ENCODE measurements around the gene IP6K1.
A peak's percentile ranks its signal among the peaks of the same experiment; 100 is the strongest.
"Not testable (repeated sequence)": the region's sequence is repeated elsewhere in the genome, so short reads cannot be mapped to it uniquely, and the experiment has no call there.

IP6K1 gene

GRCh38 chr3:49786357-49787181, at the start of gene IP6K1:
Gene IP6K1 (minus strand): TSS chr3:49786542. CDS start chr3:49748040, 38,502 bp downstream.
- peak; percentile 99 for DNase-seq (ENCODE audit: low read depth)
- H3K4me3 ChIP-seq (ENCODE audit: low read depth, low read length) = peak within 1 kb of the TSS; percentile 95

GRCh38 chr3:49831341-49831740, 45.0 kb upstream of the IP6K1 start:
- H3K4me3 ChIP-seq (ENCODE audit: low read depth, low read length) = no peak overlapping the region
- DNase-seq (ENCODE audit: low read depth) = no peak

- no peak for DNase-seq (ENCODE audit: low read depth)
- H3K4me3 ChIP-seq (ENCODE audit: low read depth, low read length) = no peak overlapping the region
Observed at GRCh38 chr3:49826016-49826415, 39.7 kb upstream of the IP6K1 start.

GRCh38 chr3:49823131-49823530, 36.8 kb upstream of the IP6K1 start:
- not testable (repeated sequence) for DNase-seq (ENCODE audit: low read depth); H3K4me3 ChIP-seq (ENCODE audit: low read depth, low read length)

GRCh38 chr3:49813497-49814174, 27.3 kb upstream of the IP6K1 start, which contains the start of gene UBA7:
Gene UBA7 (minus strand): TSS chr3:49813953. CDS start chr3:49813787, 166 bp downstream.
- H3K4me3 ChIP-seq (ENCODE audit: low read depth, low read length) = peak within 1 kb of the TSS; percentile 45

GRCh38 chr3:49812916-49813496, 26.7 kb upstream of the IP6K1 start:
- no peak for DNase-seq (ENCODE audit: low read depth)
- peak overlapping the region; percentile 45 for H3K4me3 ChIP-seq (ENCODE audit: low read depth, low read length)

More at GRCh38 chr3:49813497-49814174, 27.3 kb upstream of the IP6K1 start, which contains the start of gene UBA7:
- DNase-seq (ENCODE audit: low read depth) = no peak

GRCh38 chr3:49807431-49808114, 21.2 kb upstream of the IP6K1 start:
- H3K4me3 ChIP-seq (ENCODE audit: low read depth, low read length) = no peak overlapping the region
- DNase-seq (ENCODE audit: low read depth) = no peak

GRCh38 chr3:49806850-49807249, 20.5 kb upstream of the IP6K1 start:
- DNase-seq (ENCODE audit: low read depth) = no peak
- no peak overlapping the region for H3K4me3 ChIP-seq (ENCODE audit: low read depth, low read length)

- no peak overlapping the region for H3K4me3 ChIP-seq (ENCODE audit: low read depth, low read length)
- DNase-seq (ENCODE audit: low read depth) = no peak
Observed at GRCh38 chr3:49805897-49806701, 19.8 kb upstream of the IP6K1 start.

GRCh38 chr3:49805367-49805782, 19.0 kb upstream of the IP6K1 start:
- DNase-seq (ENCODE audit: low read depth) = peak; percentile 91
- no peak overlapping the region for H3K4me3 ChIP-seq (ENCODE audit: low read depth, low read length)

- H3K4me3 ChIP-seq (ENCODE audit: low read depth, low read length) = peak overlapping the region; percentile 88
- no peak for DNase-seq (ENCODE audit: low read depth)
Observed at GRCh38 chr3:49804141-49805041, 18.0 kb upstream of the IP6K1 start.

- DNase-seq (ENCODE audit: low read depth) = no peak
- H3K4me3 ChIP-seq (ENCODE audit: low read depth, low read length) = peak overlapping the region; percentile 88
Observed at GRCh38 chr3:49803465-49804140, 17.3 kb upstream of the IP6K1 start.

- no peak for DNase-seq (ENCODE audit: low read depth)
- peak within 1 kb of the TSS; percentile 88 for H3K4me3 ChIP-seq (ENCODE audit: low read depth, low read length)
Observed at GRCh38 chr3:49802719-49803464, 16.6 kb upstream of the IP6K1 start, which contains the start of gene INKA1. Gene INKA1 (plus strand): TSS chr3:49803261. CDS start chr3:49803393, 132 bp downstream.

GRCh38 chr3:49801160-49801559, 14.8 kb upstream of the IP6K1 start:
- H3K4me3 ChIP-seq (ENCODE audit: low read depth, low read length) = no peak overlapping the region
- no peak for DNase-seq (ENCODE audit: low read depth)

GRCh38 chr3:49799761-49800160, 13.4 kb upstream of the IP6K1 start, which contains the start of gene CDHR4:
Gene CDHR4 (minus strand): TSS chr3:49799873. CDS start chr3:49799812, 61 bp downstream.
- H3K4me3 ChIP-seq (ENCODE audit: low read depth, low read length) = no peak within 1 kb of the TSS
- peak; percentile 59 for DNase-seq (ENCODE audit: low read depth)

- no peak for DNase-seq (ENCODE audit: low read depth)
- H3K4me3 ChIP-seq (ENCODE audit: low read depth, low read length) = no peak overlapping the region
Observed at GRCh38 chr3:49799105-49799504, 12.8 kb upstream of the IP6K1 start.
